HG02938 (cell line): Measurements from ENCODE around the gene AUP1.

ENCODE experiments used
- ATAC-seq: cut with Tn5 transposase; IDR thresholded peaks from one replicate; pipeline ENCODE4 v1.9.1; 2021; ENCODE audit warnings: mild to moderate bottlenecking, moderate library complexity; ENCODE audit not compliant: unreplicated experiment

AUP1 gene

GRCh38 chr2:74515271-74515980, 14.1 kb downstream of the AUP1 start:
- ATAC-seq = no peak

GRCh38 chr2:74514368-74515270, 14.9 kb downstream of the AUP1 start, which contains the start of gene TLX2:
Gene TLX2 (plus strand): TSS chr2:74514450. CDS start chr2:74514807, 357 bp downstream.
- no peak for ATAC-seq

DNA sequence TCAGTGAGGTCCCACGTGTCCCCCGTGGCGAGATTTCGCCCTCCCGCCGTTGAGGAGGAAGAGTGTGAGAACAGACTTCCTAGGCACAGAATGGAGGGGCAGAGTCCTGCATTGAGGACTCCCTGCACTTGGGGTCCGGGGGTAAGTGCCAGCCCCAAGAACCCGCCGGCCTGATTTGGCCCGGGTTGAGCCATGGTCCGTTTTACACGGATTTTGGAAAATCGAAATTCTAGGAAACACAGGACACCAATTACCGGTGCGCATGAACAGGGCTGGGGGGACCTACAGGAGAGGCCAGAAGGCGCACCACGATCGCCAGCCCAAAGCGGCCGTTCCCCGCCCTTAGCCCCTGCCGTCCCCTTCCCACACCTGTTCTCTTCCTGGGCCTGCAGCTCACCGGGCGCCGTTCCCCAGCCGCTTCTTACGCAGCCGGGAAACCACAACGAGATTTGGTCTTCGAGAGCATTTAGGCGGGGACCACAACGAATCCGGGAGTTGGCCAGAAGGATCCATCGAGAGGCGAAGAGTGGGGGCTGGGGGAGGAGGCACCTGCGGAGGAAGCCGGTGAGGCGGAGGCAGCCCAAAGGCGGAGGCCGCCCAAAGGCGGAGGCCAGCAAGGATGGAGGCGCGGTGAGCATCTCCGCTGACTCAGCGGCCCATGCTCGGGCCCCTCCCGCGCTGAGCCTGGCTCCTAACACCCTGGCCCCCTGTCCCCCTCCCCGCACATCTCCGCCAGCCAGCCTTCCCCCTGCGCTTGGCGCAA, 15.7 kb downstream of the AUP1 start:
- no peak for ATAC-seq

- ATAC-seq = no peak
Observed at GRCh38 chr2:74512744-74513604, 16.5 kb downstream of the AUP1 start.

DNA sequence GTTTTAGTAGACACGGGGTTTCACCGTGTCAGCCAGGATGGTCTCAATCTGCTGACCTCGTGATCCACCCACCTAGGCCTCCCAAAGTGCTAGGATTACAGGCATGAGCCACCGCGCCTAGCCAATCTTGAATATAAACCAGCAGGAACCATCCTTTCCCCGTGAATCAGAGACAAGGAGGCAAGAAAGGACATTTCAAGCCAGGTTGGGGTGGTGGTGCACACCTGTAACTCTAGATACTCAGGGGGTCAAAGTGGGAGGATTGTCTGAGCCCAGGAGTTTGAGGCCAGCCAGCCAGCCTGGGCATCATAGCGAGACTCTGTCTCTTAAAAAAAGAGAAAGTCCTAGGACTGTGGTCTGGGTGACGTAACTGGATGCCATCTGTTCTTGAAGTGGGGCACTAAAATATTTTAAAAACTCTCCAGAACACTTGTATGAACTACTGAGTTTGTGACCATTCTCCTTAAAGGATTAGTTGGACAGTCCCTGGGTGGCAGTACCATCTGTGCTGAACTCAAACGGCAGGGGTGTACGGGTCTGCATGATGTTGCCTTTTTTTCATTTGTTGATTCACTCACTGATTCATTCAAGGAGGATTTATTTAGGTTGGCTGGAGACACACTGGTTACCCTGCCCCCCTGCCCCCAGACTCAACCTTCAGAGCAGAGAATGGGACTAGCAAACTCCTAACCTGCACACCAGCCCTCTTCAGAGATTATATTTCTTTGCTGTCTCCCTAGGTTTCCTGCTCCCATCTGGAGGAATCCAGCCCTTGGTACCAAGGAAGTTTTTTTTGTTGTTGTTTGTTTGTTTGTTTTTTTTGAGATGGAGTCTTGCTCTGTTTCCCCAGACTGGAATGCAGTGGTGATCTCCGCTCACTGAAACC, 18.2 kb downstream of the AUP1 start:
- no peak for ATAC-seq

DNA sequence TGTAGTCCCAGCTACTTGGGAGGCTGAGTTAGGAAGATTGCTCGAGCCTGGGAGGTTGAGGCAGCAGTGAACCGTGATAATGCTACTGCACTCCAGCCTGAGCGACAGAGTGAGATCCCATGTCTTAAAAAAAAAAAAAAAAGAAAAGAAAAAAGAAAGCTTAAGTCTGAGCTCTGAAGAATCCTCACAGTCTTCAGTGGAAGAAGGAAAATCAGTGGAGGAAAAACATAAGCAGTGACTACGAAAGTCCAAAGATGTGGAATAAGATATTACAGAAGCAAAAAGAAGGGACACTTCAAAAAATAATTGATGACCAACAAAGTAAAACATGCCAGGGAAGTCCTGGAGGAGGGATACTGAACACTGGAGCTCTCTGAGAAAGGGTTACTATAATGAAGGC, 19.2 kb downstream of the AUP1 start:
- no peak for ATAC-seq

- ATAC-seq = peak; percentile 1
Observed at GRCh38 chr2:74507926-74508520, 21.5 kb downstream of the AUP1 start.

DNA sequence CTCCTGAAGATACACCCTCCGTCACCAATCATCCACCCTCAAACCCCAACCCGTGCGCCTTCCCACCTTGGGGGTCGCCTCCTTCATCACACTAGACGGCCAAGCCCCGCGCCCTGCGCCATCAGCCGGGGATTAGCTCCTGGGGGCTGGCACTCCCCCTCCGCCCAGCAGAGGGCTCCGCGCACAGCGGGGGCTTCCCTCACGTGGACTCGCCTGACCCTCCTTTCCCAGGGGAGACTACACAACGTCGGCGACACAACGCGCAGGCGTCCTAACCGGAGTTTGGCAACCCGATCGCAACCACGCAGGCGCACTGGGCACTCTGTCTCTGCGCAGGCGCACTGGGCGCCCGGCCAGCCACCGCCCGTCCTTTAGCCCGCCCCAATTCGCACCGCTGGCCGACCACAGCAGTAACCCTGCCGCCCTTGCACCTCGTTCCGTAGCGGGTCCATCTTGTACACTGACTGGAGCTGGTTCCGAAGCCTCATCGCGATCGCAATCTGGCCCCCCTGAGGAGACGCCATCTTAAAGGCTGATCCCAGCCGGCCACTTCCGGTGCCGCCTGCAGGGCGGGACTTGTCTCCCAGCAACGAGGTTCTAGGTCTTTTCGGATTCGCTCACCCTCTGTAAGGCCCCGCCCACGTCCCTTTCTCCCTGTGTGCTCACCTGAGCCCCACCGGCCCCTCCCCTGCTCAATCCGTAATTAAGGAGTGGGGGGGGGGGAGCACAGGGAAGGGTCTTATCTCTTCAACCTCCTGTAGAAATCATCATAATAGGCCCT, 22.2 kb downstream of the AUP1 start, which contains the start of gene PCGF1:
Gene PCGF1 (minus strand): TSS at position 551 of the 781 bp plus-strand sequence. CDS start 27 bp downstream, at position 524.
- peak; percentile 96 for ATAC-seq

GRCh38 chr2:74505448-74506246, 23.9 kb downstream of the AUP1 start:
- no peak for ATAC-seq

GRCh38 chr2:74504591-74504990, 24.9 kb downstream of the AUP1 start:
- no peak for ATAC-seq

GRCh38 chr2:74503506-74504475, 25.7 kb downstream of the AUP1 start:
- no peak for ATAC-seq

GRCh38 chr2:74502720-74503505, 26.6 kb downstream of the AUP1 start:
- ATAC-seq = peak; percentile 31

DNA sequence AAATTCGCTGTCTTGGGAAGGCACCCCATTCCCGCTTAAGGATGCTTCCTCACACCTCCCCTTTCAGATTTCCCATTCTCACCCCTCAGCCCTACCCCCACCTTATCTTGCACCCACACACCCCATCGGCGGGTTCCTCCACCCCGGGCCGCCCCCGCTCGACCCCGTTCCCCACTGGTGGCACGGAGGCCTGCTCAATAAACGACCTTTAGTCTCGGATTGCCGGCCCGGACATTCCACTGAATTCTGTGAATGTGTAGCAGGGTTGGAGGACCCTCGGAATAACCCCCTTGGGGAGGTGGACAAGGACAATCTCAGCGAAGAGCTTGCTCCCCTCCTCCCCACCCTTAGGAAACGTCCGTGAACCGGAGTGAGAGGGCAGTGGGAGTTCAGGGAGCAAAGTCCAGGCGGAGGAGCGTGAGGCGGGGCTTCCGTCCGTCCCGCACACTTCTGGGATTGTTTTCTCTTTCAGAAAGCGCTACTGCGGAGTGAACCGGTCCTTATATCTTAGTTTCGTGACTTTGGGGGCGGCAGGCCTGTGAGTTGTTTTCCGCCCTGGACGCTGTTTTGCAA, 27.3 kb downstream of the AUP1 start:
- no peak for ATAC-seq

DNA sequence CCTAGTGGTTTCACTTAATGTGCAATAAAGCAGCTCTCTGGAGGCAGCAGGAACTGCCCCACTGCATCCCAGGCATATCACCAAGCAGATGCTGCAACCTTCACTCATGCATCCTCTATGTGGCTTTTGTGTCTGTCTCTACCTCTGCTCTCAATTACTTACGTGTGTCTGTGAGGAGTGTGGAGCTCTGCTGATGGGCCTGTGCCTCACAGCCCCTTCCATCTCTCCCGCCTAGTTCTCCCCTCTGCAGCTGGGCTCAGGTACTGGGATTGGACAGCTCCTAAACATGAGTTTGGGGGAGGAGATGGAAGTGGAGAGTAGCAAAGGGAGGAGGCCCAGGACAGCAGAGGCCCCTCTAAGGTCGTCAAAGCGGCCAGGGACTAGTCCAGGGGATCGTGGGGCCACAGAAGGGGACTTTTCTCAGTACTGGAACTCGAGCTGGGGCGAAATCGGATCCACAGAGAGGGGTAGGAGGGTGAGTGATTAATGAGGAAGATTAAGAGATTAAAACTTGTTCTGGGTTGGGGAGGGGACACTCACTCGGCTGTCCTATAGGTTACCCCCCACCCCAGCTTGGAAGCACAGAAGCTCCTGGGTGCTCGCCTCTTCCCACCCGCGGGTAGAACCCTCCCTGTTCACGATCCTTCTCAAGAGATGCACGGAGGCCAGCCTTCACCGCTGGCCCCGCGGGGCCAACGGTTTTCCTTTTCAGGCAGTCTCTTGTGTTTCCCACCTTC, 28.0 kb downstream of the AUP1 start:
- ATAC-seq = no peak
